Osteoblast (primary cell): ENCODE measurements around the gene MSL3B.

ENCODE experiments used
- DNase-seq: peaks from one replicate; pipeline ENCODE4 v3.0.0; 2011; ENCODE audit warnings: low spot score, mixed read lengths; ENCODE audit not compliant: insufficient read length; ENCODE audit errors: missing footprints
- H2AFZ ChIP-seq: 2 replicates; pipeline ENCODE4 v1.6.0; 2011; ENCODE audit warnings: mild to moderate bottlenecking, low read length
- H3K27ac ChIP-seq: 2 replicates; pipeline ENCODE4 v1.5.1; 2011; ENCODE audit warnings: mild to moderate bottlenecking, low read depth, low read length, moderate library complexity
- H3K27me3 ChIP-seq: 2 replicates; pipeline ENCODE4 v1.6.0; 2012; ENCODE audit warnings: mild to moderate bottlenecking, control low read depth, inconsistent platforms, low read length, moderate library complexity; ENCODE audit not compliant: insufficient read depth
- H3K36me3 ChIP-seq: 2 replicates; pipeline ENCODE4 v1.5.1; 2011; ENCODE audit warnings: mild to moderate bottlenecking, low read length, control low read depth, moderate library complexity; ENCODE audit not compliant: insufficient read depth
- H3K4me1 ChIP-seq: 2 replicates; pipeline ENCODE4 v1.5.1; 2011; ENCODE audit warnings: mild to moderate bottlenecking, low read length, control low read depth, moderate library complexity; ENCODE audit not compliant: insufficient read depth
- H3K4me2 ChIP-seq: 2 replicates; pipeline ENCODE4 v1.6.0; 2011; ENCODE audit warnings: mild to moderate bottlenecking, low read length; ENCODE audit not compliant: insufficient read depth
- H3K4me3 ChIP-seq: fragments of 200-600 bp; sonication (generic); 3 replicates; pipeline ENCODE4 v1.5.1; 2012; ENCODE audit warnings: mild to moderate bottlenecking, low read length, inconsistent platforms; ENCODE audit not compliant: insufficient read depth
- H3K79me2 ChIP-seq: 2 replicates; pipeline ENCODE4 v1.6.0; 2012; ENCODE audit warnings: mild to moderate bottlenecking, low read length, control low read depth, inconsistent platforms; ENCODE audit not compliant: insufficient read depth
- H3K9me3 ChIP-seq: 2 replicates; pipeline ENCODE4 v1.5.1; 2011; ENCODE audit warnings: low read depth, low read length, control low read depth
- H4K20me1 ChIP-seq: 2 replicates; pipeline ENCODE4 v1.6.0; 2012; ENCODE audit warnings: mild to moderate bottlenecking, low read length, control low read depth; ENCODE audit not compliant: insufficient read depth
- CTCF ChIP-seq: IDR thresholded peaks from 2 replicates; pipeline ENCODE4 v1.5.1; 2011; ENCODE audit warnings: mild to moderate bottlenecking, low read depth, low read length, moderate library complexity; ENCODE audit errors: extremely low read depth

The MSL3B gene

GRCh38 chr2:233829193-233830110 is 38.7 kb downstream of the MSL3B start:
- H3K27ac ChIP-seq, result no peak overlapping the region
- no peak overlapping the region for H3K4me3 ChIP-seq
- peak; percentile 63 for DNase-seq
- no peaks in the 10 kb centered on the region for H3K27me3 ChIP-seq
- H4K20me1 ChIP-seq, result no peaks in the 10 kb centered on the region
- H3K9me3 ChIP-seq, result no peaks in the 10 kb centered on the region
- H3K79me2 ChIP-seq, result no peaks in the 10 kb centered on the region
- H2AFZ ChIP-seq, result no peak overlapping the region
- H3K4me1 ChIP-seq, result peaks cover 4% of the 10 kb centered on the region
- no peak for TF ChIP-seq CTCF
- H3K36me3 ChIP-seq, result no peaks in the 10 kb centered on the region
- H3K4me2 ChIP-seq, result no peak overlapping the region

GRCh38 chr2:233828546-233829192 is 39.5 kb downstream of the MSL3B start:
- H3K27ac ChIP-seq, result no peak overlapping the region
- no peaks in the 10 kb centered on the region for H3K9me3 ChIP-seq
- no peaks in the 10 kb centered on the region for H3K27me3 ChIP-seq
- no peak overlapping the region for H3K4me2 ChIP-seq
- H3K79me2 ChIP-seq, result no peaks in the 10 kb centered on the region
- H4K20me1 ChIP-seq, result no peaks in the 10 kb centered on the region
- TF ChIP-seq CTCF, result no peak
- peak; percentile 25 for DNase-seq
- no peak overlapping the region for H2AFZ ChIP-seq
- no peak overlapping the region for H3K4me3 ChIP-seq
- H3K36me3 ChIP-seq, result no peaks in the 10 kb centered on the region
- peaks cover 4% of the 10 kb centered on the region for H3K4me1 ChIP-seq

DNA sequence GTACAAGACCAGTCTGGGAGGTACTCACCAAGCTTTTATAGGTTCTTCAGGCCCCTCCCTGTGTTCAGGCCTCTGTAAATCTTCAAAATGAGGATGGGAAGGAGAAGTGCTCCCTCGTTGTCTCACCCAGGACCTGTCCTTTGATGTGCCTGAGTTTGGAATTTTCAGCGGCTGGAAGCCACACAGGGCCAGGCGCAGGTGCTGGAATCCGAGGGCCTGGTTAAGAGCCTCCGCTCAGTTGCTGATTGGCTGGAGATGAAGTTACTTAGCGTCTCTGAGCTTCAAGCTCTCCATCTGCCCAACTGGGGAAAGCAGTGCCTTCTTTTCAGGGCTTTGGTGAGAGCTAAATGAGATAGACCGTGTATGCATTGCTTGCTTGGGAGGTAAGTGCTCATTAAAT is 43.8 kb downstream of the MSL3B start:
- Histone ChIP-seq H3K4me1 (no peaks in the 10 kb centered on the region), H4K20me1 (no peaks in the 10 kb centered on the region), H3K4me2 (no peak overlapping the region), H3K36me3 (no peaks in the 10 kb centered on the region), H3K27me3 (peaks cover 3% of the 10 kb centered on the region), H3K27ac (no peak overlapping the region), H2AFZ (no peak overlapping the region), H3K4me3 (no peak overlapping the region), H3K79me2 (no peaks in the 10 kb centered on the region), H3K9me3 (no peaks in the 10 kb centered on the region)
- DNase-seq, result peak; percentile 67
- no peak for TF ChIP-seq CTCF

DNA sequence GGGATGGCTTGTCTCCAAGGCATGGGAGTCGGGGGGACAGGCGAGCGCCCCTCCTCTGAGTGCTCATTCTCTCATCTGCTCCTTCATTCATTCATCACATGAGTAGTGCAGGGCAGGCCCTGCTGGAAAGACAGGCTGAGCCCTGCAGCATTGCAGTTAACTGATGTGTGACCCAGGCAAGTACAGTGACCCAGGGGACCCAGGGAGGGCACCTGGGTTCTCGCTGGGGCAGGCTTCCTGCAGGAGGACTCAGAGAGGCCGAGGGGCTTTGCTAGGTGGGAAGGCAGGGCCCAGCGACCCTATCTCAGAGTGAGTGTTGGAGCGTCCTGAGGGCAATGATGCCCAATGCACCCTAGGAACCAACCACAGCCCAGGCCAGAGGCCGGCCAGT is 44.5 kb downstream of the MSL3B start:
- H3K27ac ChIP-seq, result no peak overlapping the region
- peaks cover 3% of the 10 kb centered on the region for H3K27me3 ChIP-seq

More for the DNA sequence above, 44.5 kb downstream of the MSL3B start:
- no peak for TF ChIP-seq CTCF
- Histone ChIP-seq H3K4me2 (no peak overlapping the region), H3K79me2 (no peaks in the 10 kb centered on the region), H3K36me3 (no peaks in the 10 kb centered on the region), H3K4me3 (no peak overlapping the region), H4K20me1 (no peaks in the 10 kb centered on the region), H3K9me3 (no peaks in the 10 kb centered on the region), H3K4me1 (no peaks in the 10 kb centered on the region), H2AFZ (no peak overlapping the region)
- no peak for DNase-seq
